GM19397 (cell line): ENCODE results near the gene TRAF7.

Source experiments
- ATAC-seq: cut with Tn5 transposase; IDR thresholded peaks from one replicate; pipeline ENCODE4 v1.9.1; 2021; ENCODE audit warnings: mild to moderate bottlenecking, moderate library complexity; ENCODE audit not compliant: unreplicated experiment

Gene TRAF7

DNA sequence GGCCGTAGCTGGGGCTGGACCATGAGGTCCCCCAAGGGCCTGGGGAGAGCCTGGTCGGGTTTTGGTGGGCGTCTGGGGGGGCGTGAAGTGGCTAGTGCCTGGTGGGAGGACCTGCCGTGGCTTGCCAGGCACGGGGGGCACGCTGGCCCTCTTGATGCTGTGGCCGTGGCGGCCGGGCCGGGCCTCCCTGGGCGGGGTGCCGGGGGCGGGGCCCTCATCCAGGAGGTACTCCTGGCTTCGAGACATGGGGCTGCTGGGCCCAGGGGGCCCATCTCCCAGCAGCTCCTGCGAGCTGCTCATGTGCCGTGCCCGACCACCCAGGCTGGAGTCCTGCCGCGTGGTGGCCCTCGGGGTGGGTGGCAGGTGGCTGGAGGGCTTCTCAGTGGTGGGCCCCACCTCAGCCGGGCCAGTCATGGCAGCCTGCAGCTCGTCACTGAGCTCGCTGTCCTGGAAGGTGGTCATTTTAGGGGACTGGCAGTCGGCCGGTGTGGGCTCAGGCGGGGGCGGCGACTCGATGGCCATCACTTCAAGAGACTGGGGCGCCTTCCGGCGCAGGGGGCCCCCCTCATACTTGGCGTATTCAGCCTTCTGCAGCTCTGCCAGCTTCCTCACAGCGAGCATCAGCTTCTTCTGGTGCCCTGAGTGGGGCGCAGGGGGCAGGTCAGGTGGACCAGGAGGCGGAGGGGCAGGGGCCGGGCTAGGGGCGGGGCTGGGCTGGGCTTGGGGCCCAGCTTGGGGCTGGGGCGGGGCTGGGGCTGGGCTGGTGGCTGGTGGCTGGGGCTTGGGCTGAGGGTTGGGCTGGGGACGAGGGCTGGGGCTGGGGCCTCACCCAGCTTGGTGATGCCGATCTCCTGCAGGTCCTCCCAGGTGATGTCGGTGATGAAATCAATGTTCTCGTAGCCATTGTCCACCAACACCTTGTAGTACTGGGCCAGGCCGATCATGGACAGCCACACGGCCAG is 25.7 kb downstream of the TRAF7 start:
- ATAC-seq = no peak

DNA sequence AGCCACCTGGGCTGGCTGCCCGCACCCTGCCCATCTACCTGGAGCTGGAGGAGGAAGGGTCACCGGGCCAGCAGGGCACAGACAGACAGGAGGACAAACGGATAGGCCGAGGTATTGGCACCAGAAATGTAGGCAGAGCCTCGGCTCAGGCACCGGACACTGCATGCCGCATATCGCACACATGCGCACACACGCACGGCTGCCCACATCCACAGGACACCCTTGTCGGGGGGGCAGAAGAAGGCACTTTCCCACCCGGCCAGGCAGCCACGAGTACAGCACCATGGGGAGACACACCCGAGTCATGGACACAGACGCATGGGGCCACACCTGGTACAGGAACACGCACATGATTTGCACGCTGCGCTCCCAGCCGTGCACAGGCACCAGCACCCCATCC is 26.4 kb downstream of the TRAF7 start:
- no peak for ATAC-seq

DNA sequence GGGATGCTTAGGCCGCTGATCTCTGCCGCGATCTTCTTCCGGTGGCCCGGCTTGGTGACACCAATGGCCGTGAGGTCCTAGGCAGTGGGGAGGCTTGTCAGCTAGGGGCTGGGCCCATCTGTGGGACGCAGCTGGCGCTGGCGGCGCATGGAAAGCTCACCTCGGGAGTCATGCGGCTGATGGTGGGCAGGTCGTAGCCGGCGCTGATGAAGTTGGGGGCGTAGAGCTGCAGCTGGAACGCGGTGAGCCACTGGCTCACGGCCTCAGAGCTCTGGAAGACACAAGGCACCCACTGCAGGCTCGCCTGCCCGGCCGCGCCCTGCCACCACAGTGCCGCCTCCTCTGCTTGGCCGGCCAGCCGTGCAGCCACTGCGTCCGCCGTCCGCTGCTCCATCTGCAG is 28.1 kb downstream of the TRAF7 start:
- no peak for ATAC-seq

DNA sequence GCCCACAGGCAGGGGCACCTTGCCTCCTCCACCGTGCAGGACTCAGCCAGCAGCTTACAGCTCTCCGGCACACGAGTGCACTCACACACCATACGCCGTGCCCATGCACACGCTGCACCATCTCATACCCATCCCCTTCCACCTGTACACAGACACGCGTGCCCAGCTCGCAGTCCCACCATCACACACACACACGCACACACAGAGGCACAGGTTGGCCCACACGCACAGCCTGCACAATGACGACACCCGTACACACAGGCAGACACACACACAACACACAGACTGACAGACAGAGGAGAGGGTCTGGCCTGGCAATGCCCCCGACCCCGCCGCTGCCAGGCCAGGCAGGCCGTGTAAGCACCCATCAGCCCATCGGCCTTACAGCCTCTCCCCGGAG is 28.8 kb downstream of the TRAF7 start:
- ATAC-seq = no peak

DNA sequence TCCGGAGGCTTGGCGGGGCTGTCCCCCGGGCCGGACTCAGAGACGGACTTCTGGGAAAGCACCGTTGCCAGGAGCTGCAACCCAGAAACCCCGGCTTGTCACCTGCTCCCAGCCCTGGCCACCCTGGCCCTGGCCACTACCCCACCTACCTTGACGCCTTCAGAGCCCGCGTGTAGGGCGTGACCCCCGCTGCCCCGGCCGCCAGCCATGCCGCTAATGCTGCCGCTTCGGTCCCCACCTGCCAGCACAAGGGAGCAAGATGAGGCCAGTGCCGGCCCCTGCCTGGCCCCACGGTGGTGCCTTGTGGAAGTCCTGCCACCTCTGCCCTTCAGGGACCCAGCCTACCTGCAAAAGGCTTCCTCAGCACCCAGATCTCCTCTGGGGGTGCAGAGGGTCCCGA is 29.4 kb downstream of the TRAF7 start:
- no peak for ATAC-seq

DNA sequence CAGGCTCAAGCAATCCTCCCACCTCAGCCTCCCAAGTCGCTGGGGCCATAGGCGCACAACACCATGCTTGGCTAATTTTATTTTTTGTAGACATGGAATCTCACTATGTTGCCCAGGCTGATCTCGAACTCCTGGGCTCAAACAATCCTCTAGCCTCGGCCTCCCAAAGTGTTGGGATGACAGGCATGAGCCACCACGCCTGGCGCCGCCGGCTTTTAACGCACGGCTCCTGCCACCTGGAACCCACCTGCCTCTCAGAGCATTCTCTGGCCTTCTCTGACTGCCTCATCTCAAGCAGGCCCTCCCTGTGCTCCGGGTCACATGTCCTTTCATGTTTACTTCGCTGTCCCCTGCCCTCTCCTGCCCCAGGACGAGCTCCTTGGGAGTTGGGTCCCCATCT is 30.5 kb downstream of the TRAF7 start:
- ATAC-seq = no peak

DNA sequence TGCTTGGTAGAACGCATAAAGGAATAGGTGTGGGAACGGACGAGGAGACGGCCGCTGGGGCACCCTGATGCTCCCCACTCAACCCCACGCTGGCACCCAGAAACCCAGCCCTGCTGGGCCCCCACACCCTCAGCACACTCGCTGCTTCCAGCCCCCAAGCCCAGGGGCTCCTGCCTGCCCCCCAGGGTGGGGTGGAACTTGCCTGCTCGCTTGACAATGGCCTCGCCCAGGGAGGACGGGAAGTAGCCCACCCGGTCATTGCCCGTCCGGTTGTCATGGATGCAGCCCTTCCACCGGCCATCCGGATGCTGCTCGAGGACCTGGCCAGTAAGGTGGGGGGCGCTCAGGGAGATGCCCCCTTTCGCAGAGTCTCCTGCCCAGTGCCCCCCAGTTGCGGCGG is 30.9 kb downstream of the TRAF7 start:
- ATAC-seq = no peak

DNA sequence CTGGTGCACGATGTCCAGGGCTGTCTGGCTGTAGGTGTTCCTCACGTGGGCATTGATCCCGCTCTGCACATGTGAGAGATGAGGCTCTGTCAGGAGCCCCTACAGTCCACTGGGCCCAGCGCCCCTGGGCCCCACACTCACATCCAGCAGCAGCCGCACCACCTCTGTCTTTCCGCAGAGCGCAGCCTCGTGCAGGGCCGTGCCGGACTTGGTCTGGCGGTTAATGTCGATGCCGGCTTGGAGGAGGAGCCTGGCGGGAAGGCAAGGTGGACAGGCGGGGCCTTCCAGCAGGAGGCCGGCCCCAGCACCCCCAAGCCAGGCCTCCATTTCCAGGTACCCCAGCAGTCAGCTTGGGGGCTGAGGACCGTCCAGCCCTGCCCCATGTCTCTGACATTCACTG is 31.6 kb downstream of the TRAF7 start:
- no peak for ATAC-seq

DNA sequence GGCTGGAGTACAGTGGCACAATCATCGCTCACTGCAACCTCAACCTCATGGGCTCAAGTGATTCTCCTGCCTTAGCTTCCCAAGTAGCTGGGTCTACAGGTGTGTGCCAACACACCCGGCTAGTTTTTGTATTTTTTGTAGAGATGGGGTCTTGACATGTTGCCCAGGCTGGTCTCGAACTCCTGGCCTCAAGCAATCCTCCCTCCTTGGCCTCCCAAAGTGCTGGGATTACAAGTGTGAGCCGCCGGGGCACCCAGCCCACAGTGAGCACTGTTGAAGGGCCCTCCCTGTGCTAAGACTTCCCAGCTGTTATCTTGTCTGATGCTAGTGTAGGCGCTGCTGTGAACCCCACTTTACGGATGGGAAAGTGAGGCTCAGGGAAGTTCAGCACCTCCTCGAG is 32.8 kb downstream of the TRAF7 start:
- no peak for ATAC-seq

DNA sequence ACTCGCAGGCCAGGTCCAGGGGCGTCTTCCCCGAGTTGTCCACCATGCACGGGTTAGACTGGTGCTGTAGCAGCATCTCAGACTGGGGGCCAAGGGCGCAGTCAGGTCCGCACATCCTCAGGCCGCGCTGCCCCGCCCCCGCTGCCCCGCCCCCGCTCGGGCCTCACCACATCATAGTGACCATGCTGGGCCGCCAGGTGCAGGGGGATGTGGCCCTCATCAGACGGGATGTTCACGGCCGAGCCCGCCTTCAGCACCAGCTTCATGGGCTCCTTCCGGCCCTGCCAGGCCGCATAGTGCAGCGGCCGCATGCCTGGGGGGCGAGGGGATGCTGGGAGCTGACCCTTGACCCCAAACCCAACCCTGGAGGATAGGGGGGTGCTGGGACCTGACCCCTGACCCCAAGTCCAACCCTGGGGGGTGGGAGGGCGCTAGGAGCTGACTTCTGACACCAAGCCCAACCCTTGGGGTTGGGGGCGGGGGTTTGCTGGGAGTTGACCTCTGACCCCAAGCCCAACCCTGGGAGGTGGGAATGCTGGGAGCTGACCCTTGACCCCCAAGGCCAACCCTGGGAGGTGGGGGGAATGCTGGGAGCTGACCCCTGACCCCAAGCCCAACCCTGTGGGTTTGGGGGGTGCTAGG is 33.8 kb downstream of the TRAF7 start:
- ATAC-seq = no peak

DNA sequence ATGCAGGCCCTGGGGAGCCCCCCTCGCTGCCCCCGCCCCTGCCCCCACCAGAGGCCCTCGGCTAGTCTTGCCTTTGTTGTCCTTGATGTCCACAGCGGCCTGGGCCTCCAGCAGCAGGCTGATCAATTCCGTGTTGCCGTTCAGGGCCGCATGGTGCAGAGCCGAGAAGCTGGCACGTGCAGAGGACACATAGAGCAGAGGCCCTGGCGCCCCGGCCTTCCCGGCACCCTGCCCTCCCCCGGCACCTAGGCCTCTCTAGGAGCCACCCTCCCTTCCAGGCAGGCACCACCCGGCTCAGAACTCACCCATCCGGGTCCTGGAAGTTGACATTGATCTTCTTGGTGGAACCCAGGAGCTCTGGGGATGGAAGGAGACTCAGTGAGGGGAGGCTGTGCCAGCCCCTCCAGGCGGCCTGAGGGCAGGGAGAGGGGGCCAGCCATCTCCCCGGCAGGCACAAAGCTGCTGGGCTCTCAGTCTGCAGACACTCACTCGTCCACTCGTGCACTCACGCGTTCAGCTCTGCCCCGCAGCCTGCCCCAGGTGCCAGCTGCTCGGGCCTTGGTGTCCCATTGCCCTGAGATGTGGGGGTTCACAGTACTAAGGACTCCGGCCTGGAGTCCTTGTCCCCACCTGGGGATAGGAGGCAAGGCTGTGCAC is 34.5 kb downstream of the TRAF7 start:
- no peak for ATAC-seq

DNA sequence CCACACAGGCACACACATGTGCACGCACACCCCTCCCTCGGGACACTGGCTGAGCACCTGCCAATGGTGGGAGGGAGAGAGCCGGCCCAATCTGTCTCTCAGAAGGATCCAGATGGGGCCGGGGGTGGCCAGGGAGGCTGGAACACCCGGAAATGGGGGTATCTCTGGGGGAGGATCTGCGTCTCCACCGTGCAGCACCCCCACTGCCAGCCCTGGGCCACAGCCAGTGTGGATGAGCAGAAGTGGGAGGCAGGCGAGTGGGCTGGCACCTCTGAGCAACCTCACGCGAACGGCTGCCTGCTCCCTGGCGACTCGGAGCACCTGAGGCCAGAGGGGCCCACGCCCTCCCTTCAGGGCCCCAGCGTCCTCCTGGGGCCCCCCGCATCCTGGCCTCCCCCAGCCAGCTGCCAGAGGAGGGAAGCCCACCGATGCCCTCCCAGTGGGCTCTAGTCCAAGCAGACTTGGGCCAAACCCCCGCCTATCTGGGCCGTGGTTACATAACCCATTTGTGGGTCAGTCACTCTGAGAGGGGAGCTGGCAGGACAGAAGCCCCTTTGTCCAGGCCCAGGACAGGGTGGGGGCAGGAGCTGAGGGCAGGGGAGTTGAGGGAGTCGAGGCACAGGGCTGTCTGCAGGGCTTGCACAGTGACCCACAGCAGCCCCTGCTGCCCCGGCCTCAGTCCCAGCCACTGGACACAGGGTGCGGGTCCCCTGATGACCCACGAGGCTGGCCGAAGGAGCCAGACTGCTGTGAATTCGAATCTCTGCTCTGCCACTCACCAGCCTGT is 35.3 kb downstream of the TRAF7 start:
- ATAC-seq = no peak

DNA sequence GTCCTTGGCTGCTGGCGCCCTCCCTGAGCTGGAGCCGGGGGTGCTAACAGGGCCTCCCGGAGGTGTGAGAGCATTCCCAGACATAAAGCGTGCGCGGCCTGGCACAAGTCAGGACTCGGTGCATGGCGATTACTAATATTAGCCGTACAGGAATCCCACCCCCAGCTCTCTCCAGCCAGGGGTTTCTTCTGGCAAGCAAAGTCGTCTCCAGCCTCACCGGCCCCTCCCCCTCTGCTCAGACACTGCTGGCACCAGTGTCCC is 35.8 kb downstream of the TRAF7 start:
- ATAC-seq = no peak

DNA sequence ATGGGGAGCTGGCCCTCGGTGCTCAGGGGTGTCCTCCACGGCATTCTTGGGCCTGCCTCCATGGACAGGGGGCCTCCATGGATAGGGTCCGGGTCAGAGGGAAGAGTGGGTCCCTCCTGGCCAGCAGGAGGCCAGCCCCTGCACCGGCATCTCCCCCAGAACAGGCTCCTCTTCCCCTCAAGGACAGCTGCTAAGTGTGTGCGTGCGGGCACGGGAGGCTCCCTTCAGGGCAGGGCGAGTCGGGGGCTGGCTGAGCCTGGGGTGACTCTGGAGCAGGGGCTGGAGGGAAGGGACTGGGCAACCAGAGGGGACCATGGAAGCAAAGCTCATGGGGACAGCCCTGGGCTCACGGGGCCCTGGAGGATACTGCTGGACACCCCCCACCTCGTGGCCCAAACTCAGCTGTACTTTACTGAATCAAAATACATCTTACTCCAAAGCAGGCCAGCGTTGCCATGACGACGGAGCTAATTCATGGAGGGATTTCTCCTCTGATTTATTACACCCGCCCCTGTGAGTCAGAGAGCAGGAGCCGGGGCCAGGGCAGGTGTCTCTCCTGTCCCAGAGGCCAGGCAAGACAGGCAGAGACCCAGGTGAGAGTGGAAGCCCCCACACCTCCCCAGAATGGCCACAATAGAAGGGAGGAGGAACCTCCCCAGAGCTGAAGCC is 38.7 kb downstream of the TRAF7 start:
- no peak for ATAC-seq

DNA sequence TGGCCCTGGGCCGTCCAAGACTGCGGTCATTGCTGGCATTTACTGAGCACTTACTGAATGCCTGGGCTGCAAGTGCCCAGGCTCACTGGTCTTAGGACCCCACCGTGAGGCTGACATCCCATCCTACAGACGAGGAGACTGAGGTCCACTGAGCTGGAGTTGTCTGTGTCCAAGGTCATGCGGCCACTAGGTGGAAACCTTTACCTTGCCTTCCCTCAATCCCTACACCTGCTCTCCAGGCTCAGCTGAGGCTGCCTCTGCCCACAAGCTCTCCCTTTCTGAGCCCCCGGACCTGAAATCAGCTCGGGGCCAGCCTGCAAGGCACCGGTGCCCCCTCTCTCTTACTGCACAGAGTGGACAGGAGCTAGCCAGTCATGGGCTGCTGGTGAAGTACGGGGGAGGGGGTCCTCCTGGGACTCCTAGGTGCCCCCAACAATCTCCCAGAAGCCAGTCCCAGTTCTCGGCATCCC is 39.3 kb downstream of the TRAF7 start:
- no peak for ATAC-seq

DNA sequence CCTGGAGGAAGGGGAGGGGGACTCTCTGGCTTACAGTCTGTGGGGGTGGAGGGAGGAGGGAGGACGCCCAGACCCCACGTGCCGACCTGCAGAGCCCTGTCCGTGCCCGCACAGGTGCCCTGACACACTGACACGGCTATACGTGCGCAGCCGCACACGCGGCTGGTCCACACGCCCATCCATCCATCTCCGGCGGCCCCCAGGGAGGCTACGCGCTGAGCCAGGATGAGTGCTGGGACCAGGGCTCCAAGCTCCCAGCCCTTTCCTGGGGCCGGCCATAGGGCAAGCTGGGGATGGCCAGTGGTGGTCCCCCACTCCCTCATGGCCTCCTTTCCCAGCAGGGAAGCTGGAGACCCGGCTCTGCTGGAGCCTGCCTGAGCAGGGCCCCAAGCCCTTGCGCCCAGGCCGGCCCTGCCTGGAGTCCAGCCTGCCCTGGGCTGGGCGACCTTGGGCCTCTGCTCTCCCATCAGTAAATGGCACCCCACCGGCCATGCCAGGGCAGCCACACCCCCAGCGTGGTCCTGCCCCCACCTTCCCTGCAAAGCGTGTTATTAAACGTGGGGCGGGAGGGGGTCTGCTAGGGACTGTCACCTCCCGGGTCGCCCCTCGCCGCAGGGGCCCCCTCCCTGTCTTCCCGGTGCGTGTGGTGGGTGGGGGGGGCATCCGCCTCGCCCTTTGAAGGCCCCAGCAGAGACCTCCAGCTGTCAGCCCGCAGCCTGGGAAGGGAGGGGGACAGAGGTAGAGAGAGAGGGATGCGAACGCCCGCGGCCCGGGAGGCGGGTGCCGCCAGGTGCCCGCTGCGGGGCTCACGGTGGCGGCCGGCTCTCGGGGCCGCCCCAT is 40.0 kb downstream of the TRAF7 start:
- ATAC-seq = no peak

DNA sequence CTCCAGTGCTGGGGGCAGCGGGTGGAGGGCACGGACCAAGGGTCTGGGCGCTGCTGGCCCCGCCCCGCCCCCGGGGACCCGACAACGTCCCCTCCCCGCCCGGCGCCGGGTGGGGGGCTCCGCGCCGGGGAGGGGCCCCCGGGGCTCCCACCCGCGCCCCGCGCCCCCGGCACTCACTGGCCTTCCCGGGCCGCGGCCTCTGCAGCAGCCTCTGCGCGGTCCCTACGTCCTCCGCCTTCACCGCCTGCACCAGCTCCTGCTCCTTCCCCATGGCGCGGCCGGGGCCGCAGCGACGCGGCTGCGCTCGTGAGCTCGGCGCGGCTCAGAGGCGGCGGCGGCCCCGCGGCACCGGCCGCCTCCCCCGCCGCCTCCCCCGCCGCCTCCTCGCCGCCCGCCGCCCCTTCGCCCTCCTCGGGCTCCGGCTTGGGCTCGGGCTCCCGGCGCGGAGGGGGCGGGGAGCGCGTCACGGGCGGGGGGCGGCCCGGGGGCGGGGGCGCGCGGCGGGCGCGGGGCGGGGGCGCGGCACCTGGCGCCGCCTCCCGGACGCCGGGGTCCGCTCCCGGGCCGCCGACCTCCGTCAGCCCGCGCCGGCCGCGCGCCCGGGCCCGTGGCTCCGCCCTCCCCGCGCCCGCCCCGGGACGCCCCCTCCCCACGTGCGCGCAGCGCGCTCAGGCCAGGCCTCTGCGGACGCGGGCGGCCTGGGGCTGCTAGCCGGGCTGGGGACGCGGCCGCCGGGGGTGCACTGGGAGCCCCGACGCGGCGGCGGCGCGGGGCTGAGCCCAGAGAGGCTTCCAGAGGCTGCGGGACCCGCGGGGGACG is 40.8 kb downstream of the TRAF7 start, which contains the start of gene CASKIN1:
TSS of gene CASKIN1 (minus strand) at position 444 of the 819 bp plus-strand sequence. CDS start at position 271, 173 bp downstream.
- ATAC-seq = no peak

DNA sequence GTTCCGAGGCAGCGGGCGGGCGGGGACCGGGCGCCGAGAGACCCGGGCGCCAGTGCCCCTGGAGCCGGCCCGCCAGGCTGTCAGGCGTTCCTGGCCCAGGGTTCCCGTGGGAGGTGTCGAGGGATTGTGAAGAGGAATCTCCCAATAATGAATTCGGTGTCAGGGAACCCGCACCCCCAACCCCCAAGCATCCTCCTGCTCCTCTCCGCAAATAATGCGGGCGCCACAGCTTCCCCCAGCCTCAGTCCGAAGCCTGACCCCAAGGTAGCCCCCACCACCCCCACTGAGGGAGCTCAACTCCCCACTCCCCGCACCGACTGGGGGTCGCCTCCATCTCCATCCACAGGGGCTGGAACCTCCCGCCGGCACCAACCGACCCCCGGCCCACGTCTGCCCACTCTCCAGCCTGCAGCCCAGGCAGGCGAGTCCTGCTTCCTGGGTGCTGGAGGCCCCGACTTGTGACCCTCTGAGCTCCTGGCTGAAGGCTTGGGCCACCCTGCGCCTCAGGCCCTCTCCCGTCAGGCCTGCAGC is 41.5 kb downstream of the TRAF7 start:
- ATAC-seq = no peak

DNA sequence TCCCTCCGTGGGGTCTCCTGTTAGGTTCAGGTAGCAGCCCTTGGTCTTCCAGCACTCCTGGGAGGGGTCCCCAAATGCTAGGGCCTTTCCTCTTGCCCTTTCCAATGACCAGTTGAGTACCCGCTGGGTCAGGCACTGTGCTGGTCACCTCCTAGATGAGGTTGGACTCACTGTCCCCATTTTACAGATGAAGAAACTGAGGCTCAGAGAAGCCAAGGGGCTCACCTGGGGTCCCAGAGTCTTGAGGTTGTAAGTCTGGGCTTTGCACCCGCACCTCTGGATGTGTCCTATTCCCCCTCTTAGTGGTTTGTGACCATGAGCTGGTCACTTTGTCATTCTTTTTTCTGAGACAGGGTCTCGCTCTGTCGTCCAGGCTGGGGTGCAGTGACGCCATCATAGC is 42.2 kb downstream of the TRAF7 start:
- no peak for ATAC-seq
